ENCODE results near the gene ITPR1. TPM values are rescaled to one million over a fixed set of nuclear protein-coding genes. Genes with fewer than 3 reads are reported as not detected.

Gene ITPR1
- total and polyA plus RNA-seq, 2 of the 4 experiments (the other 2 are of a cell fraction) = 1.8 to 5.7 TPM

GRCh38 chr3:4680227-4680691, 187.1 kb downstream of the ITPR1 start:
- dilution Hi-C loops (cut with HindIII; ENCODE audit: low sequenced_read_pairs, unreplicated experiment) (no loop called here), intact Hi-C loops (cut with micrococcal nuclease) (no loop called here), in situ Hi-C loops (cut with MboI; ENCODE audit: low sequenced_read_pairs) (no loop called here)
- Histone ChIP-seq H2AFZ (replicated peaks; ENCODE audit: low read length, poor library complexity) (no peak overlapping the region), H2BK5ac (ENCODE audit: low read depth, low read length, poor library complexity, severe bottlenecking) (no peak overlapping the region), H3K4me3 (ENCODE audit: insufficient read depth, low read depth, low read length) (no peak overlapping the region), H3K9me1 (ENCODE audit: insufficient read depth, low read length) (peaks cover 8% of the 10 kb centered on the region; the same call in 1 of the 2 replicates), H4K5ac (ENCODE audit: low read depth, low read length) (no peak overlapping the region), H2AK5ac (ENCODE audit: low read depth, low read length) (no peak overlapping the region), H3K23ac (ENCODE audit: low read depth, low read length) (no peak overlapping the region), H3K4me1 (ENCODE audit: control insufficient read depth, insufficient read depth, low read length) (peaks cover 3% of the 10 kb centered on the region), H2BK120ac (ENCODE audit: low read depth, low read length) (no peak overlapping the region), H3K18ac (ENCODE audit: low read depth, low read length) (no peak overlapping the region), H3K36me3 (ENCODE audit: control insufficient read depth, insufficient read depth, low read length) (peaks cover 3% of the 10 kb centered on the region; the same call in 1 of the 2 replicates), H3K27ac (ENCODE audit: insufficient read depth, low read length) (no peak overlapping the region), H3K14ac (replicated peaks; ENCODE audit: low read depth, low read length) (no peak overlapping the region), H3K9me3 (ENCODE audit: control insufficient read depth, insufficient read depth, low read length) (no peaks in the 10 kb centered on the region), H3K4ac (ENCODE audit: low read depth, low read length) (no peak overlapping the region), H2AK9ac (replicated peaks; ENCODE audit: low read depth, low read length, poor library complexity) (no peak overlapping the region), H3K9ac (ENCODE audit: low read depth, low read length) (no peak overlapping the region), H4K91ac (ENCODE audit: insufficient read depth, low read depth, low read length) (no peak overlapping the region), H4K8ac (ENCODE audit: low read depth in 2 of 2, low read length in 2 of 2) (no peak overlapping the region), H3K4me2 (ENCODE audit: low read depth, low read length) (no peak overlapping the region), H4K20me1 (ENCODE audit: insufficient read depth, low read length) (no peaks in the 10 kb centered on the region), H3K27me3 (ENCODE audit: control insufficient read depth, insufficient read depth, low read length) (no peaks in the 10 kb centered on the region), H3K56ac (ENCODE audit: extremely low read depth, insufficient read depth, low read length) (no peak overlapping the region), H3K79me1 (ENCODE audit: low read depth in 1 of 2, low read length in 2 of 2) (no peaks in the 10 kb centered on the region), H2BK15ac (ENCODE audit: low read depth, low read length) (no peak overlapping the region), H2BK20ac (ENCODE audit: low read depth, low read length) (no peak overlapping the region)
- WGBS, 2 experiments (ENCODE audit: extremely low coverage in 2 of 2, insufficient read length in 1 of 2) = no CpG with 5 or more reads among the region's 3 CpGs
- DNase-seq = peak; percentile 34
- BruUV-seq (replicated peaks) = no TSS peak
- TF ChIP-seq POLR2A (IDR thresholded peaks at IDR 0.05; ENCODE audit: low read depth, low read length) = no peak
- TF ChIP-seq, protein P1, sequence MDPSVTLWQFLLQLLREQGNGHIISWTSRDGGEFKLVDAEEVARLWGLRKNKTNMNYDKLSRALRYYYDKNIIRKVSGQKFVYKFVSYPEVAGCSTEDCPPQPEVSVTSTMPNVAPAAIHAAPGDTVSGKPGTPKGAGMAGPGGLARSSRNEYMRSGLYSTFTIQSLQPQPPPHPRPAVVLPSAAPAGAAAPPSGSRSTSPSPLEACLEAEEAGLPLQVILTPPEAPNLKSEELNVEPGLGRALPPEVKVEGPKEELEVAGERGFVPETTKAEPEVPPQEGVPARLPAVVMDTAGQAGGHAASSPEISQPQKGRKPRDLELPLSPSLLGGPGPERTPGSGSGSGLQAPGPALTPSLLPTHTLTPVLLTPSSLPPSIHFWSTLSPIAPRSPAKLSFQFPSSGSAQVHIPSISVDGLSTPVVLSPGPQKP (IDR thresholded peaks at IDR 0.05; ENCODE audit: borderline replicate concordance, low read depth, low read length) = no peak
- TF ChIP-seq USF2 (IDR thresholded peaks at IDR 0.05; ENCODE audit: low read depth, low read length) = no peak
- TF ChIP-seq NFE2L2 (IDR thresholded peaks at IDR 0.05; ENCODE audit: low read depth, low read length) = no peak
- no peak for TF ChIP-seq RFX5 (IDR thresholded peaks at IDR 0.05; ENCODE audit: low read depth, low read length)
- no peak for TF ChIP-seq BHLHE40 (IDR thresholded peaks at IDR 0.05; ENCODE audit: low read depth, low read length)
- TF ChIP-seq MXI1 (IDR thresholded peaks at IDR 0.05; ENCODE audit: borderline replicate concordance, low read depth, low read length) = no peak
- no peak for TF ChIP-seq RCOR1 (IDR thresholded peaks at IDR 0.05; ENCODE audit: insufficient replicate concordance, low read length)
- no peak for TF ChIP-seq CEBPB (IDR thresholded peaks at IDR 0.05; ENCODE audit: low read depth, low read length)
- TF ChIP-seq RAD21 (IDR thresholded peaks at IDR 0.05; ENCODE audit: low read length) = no peak
- TF ChIP-seq MAZ (IDR thresholded peaks at IDR 0.05; ENCODE audit: borderline replicate concordance, low read depth, low read length) = no peak
- TF ChIP-seq, protein P2, sequence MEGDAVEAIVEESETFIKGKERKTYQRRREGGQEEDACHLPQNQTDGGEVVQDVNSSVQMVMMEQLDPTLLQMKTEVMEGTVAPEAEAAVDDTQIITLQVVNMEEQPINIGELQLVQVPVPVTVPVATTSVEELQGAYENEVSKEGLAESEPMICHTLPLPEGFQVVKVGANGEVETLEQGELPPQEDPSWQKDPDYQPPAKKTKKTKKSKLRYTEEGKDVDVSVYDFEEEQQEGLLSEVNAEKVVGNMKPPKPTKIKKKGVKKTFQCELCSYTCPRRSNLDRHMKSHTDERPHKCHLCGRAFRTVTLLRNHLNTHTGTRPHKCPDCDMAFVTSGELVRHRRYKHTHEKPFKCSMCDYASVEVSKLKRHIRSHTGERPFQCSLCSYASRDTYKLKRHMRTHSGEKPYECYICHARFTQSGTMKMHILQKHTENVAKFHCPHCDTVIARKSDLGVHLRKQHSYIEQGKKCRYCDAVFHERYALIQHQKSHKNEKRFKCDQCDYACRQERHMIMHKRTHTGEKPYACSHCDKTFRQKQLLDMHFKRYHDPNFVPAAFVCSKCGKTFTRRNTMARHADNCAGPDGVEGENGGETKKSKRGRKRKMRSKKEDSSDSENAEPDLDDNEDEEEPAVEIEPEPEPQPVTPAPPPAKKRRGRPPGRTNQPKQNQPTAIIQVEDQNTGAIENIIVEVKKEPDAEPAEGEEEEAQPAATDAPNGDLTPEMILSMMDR (conservative IDR thresholded peaks at IDR 0.05; ENCODE audit: low read depth, low read length) = no peak
- no peak for TF ChIP-seq MAFK (IDR thresholded peaks at IDR 0.05; ENCODE audit: low read depth, low read length)
- TF ChIP-seq FOS (IDR thresholded peaks at IDR 0.05; ENCODE audit: low read depth, low read length) = no peak
- ChIA-PET POLR2A (ENCODE audit: unreplicated experiment) (no interaction called here), CTCF (interaction anchor here (1.2 to 3.3 kb wide), 2 partner anchors 21 to 31 kb away, joined by 3 to 11 read pairs; no protein-coding TSS in a partner anchor)
- ATAC-seq (ENCODE audit: low read depth) = peak; percentile 60
